Islet precursor cell (in vitro differentiated cells): ENCODE results near the gene PLEKHG4.

ENCODE experiments used
- DNase-seq: peaks from one replicate; pipeline ENCODE4 v3.0.0-alpha.2; 2018

The PLEKHG4 gene

GRCh38 chr16:67294171-67294757 lies 14.9 kb downstream of the PLEKHG4 start:
- no peak for DNase-seq

GRCh38 chr16:67294938-67295361 lies 15.6 kb downstream of the PLEKHG4 start:
- DNase-seq = no peak

DNA sequence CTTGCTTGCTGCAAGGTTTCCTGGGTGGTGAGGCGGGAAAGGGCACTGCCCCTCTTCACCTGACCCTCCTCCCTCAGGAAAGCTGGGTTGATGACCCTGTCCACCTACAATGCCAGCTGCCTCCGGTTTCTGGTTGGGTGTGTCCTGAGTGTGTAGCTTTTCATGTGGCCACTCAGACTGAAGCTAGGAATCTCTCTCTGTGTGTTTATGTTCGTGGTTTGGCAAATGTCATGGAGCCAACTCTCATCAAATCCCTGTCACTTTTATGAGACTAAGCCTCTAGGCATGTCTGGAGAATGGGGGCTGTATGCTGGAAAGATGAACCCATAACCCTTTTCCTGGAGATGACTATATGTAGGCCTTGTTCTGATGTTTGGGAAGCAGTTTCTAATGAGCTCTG lies 17.1 kb downstream of the PLEKHG4 start:
- no peak for DNase-seq

GRCh38 chr16:67298277-67298676 lies 18.9 kb downstream of the PLEKHG4 start:
- no peak for DNase-seq

- peak; percentile 17 for DNase-seq
Observed at GRCh38 chr16:67299269-67299668, 19.9 kb downstream of the PLEKHG4 start.

DNA sequence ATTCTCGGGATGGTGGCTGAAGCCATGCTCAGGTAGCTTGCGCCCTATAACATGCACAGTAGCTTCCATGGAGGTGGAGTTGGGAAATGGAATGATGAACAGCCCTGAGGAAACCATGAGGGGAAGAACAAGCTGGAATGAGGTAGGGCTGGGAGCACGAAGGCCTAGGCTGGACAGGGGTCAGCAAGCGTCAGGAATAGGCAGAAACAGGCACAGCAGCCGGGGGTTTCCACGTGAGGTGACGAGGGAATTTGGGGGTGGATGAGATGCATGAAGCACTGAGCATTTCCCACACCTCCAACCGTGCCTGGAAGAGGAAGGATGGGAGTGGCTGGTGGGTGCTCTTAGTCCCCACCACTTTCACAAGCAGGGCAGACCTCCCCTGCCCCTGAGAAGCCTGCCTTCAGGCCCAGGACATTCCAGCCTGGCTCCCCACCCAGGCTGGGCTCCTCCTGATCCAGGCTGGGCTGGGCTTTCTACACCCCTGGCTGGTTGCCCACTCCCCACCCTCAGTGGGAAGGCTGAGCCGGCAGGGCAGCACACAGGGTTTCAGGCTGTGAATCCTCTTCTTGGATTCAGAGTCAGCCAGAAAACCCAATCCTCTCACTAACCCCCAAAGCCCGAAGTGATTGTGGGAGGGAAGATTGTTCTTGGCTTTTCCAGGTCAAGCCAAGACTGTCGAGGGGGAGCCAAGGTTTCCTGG lies 21.9 kb downstream of the PLEKHG4 start:
- peak; percentile 38 for DNase-seq

- peak; percentile 43 for DNase-seq
Observed at GRCh38 chr16:67302076-67302475, 22.7 kb downstream of the PLEKHG4 start.

DNA sequence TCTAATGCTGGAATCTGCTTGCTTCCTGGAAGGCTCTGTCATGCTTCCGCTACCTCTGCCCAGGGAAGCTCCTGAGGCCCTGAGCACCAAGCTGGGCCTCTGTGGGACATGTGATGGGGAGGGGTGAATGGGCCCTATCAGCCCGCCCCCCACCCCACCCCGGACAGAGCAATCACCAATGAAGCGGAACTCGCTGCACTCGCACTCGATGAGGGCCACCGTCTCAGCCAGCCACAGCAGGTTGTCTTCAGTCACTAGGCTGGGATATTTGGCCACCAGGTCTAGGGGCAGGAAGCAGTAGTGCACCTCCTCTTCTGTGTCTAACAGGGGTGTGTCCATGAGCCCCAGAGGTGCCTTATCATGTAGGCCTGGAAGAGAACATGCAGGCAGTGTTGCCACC lies 23.6 kb downstream of the PLEKHG4 start:
- no peak for DNase-seq

DNA sequence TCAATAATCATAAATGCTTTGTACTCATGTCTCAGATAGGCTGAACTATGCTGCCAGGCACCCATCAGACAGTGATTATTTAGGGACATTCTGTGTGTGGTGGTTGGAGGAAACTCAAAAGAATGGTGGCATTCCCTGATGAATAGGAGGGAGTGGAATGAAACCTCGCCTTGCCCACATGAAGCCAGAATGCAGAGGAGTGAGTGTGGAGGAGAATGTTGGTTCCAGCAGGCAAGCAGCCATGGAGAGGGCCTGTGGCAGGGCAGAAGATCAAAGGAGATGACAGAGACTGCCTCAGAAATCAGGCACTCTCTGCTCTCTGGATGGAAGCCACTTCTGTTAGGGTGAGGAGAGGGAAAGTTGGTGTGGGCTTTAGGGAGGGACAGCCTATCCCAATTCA lies 24.7 kb downstream of the PLEKHG4 start:
- DNase-seq = no peak

GRCh38 chr16:67305216-67306071 lies 26.1 kb downstream of the PLEKHG4 start:
- peak; percentile 23 for DNase-seq

GRCh38 chr16:67310561-67310960 lies 31.2 kb downstream of the PLEKHG4 start:
- DNase-seq = no peak

DNA sequence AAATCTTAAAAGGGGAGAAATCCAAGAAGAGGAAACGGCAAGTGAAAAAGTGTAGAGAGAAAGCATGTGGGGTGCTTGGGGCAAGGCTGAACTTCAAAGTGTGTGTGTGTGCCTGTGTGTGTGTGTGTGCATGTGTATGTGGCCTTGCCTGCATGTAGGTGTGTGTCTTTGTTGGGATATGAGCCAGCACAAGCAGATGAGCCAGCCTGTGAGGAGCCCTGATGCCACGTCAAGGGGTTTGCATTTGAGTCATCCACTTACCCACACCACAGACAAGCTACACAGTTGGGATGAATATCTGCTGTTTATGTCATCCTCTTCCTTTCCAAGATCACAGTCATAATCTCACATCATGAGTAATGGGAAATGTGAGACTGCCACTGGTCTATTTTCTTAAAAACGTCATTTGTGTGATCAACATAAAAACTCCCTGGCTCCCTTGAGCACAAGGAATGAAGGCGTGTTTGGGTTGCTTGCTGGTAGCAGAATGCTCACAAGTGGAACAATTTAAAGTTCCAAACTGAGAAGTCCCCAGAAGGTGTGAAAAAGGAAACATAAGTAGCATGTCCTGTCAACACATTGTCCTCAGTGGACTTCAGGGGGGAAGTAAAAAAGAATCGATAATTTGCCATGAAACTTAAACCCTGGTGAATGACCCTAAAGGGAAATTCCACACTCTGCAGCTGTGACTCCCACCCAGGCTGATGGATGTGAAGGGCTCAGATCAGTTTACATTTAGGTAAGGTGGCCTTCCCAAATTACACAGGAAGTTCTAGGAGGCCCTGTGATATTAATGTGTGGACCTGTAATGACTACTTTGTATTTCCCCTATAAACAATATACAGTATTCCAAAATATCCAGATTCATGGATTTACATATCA lies 32.5 kb downstream of the PLEKHG4 start:
- DNase-seq = peak; percentile 70

GRCh38 chr16:67312719-67313118 lies 33.4 kb downstream of the PLEKHG4 start:
- DNase-seq = no peak

DNA sequence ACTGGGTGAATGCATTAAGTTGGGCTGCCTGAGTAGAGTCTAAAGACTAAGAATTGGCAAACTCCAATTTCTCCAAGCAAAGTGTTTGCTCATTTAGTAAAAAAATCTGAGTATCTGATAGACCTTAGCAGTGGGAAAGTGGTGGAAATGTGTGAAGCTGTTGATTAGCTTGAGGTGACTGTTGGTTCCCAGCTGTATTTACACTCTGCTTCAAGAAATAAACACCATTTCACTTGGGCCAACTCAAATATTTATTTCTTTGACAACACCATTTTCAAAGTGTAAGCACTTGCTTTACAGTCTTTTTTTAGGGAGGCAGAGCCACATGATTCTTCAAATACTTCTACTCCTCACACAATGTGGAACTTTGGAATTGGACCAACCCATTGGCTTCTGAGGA lies 38.5 kb downstream of the PLEKHG4 start:
- no peak for DNase-seq

DNA sequence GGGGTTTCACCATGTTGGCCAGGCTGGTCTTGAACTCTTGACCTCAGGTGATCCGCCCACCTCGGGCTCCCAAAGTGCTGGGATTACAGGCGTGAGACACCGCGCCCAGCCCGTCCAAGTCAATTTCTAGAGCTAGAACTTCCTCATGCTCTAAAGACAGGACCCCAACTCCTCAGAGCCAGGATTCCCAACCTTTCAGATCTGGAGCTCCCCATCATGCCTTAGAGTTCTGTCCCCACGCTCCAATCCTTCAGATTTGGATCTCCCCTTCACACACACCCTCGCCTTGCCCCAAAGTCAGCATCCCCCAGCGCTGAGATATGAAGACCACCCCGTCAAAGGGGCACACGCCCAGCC lies 46.8 kb downstream of the PLEKHG4 start:
- DNase-seq = no peak

GRCh38 chr16:67326472-67327309 lies 47.4 kb downstream of the PLEKHG4 start, which contains the start of the genes KCTD19 and LRRC36:
TSS of gene KCTD19 (minus strand) at chr16:67326741. CDS start at chr16:67326707, 34 bp downstream.
TSS of gene LRRC36 (plus strand) at chr16:67326815. CDS start at chr16:67326863, 48 bp downstream.
- DNase-seq = peak; percentile 94

DNA sequence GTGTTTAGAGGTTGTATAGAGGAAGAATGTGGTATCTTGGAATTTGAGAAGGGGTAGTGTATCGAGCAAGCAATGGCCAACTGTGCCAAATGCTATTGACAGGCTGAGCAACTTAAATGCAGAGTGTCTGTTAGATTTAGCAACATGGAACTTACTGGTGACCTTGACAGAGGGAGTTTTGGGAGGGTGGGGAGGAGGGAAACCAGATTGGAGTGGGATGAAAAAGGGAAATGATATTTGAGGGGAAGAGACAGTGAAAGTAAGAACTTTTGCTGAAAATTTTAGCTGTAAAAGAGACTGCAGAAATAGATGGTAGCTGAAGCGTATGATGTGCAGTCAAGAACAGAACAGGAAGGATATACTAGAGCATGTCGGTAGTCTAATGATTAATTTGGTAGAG lies 48.4 kb downstream of the PLEKHG4 start:
- DNase-seq = no peak

- DNase-seq = no peak
Observed at GRCh38 chr16:67329901-67330300, 50.6 kb downstream of the PLEKHG4 start.

- no peak for DNase-seq
Observed at GRCh38 chr16:67333315-67333714, 54.0 kb downstream of the PLEKHG4 start.

DNA sequence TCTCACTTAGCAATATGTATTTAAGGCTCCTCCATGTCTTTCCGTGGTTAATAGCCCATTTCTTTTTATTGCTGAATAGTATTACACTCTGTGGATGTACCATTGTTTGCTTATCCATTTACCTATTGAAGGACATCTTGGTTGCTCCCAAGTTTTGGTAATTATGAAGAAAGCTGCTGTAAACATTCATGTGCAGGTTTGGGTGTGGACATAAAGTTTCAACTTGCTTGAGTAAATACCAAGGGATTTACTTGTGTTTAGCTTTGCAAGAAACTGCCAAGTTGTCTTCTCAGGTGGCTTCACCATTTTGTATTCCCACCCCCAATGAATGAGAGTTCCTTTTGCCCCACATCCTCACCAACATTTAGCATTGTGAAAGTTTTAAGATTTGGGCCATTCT lies 56.8 kb downstream of the PLEKHG4 start:
- no peak for DNase-seq

DNA sequence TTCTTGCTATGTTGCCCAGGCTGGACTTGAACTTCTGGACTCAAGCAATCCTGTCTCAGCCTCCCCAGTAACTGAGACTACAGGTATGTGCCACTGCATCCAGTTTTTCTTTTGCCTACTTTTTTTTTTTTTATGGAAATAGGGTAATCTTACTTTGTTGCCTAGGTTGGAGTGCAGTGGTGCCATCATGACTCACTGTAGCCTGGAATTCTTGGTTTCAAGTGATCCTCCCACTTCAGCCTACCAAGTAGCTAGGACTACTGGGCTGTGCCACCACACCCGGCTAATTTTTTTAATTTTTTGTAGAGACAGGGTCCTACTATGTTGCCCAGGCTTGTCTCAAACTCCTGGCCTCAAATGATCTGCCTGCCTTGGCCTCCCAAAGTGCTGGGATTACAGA lies 57.3 kb downstream of the PLEKHG4 start:
- DNase-seq = no peak
